Nephron (organoid): ENCODE results near the gene HMCN2.

Experiments used
- H3K27ac Mint-ChIP-seq, 3 experiments: 2 replicates each; pipeline ENCODE4 v1.8.0; 2020; ENCODE audit warnings: mixed read lengths in 3 of 3, mild to moderate bottlenecking in 2 of 3, moderate library complexity in 1 of 3
- H3K27me3 Mint-ChIP-seq: 2 replicates; pipeline ENCODE4 v1.8.0; 2021; ENCODE audit warnings: low read depth, mild to moderate bottlenecking, moderate library complexity, mixed read lengths
- H3K36me3 Mint-ChIP-seq: 2 replicates; pipeline ENCODE4 v1.8.0; 2020; ENCODE audit warnings: low read depth, mixed read lengths
- H3K4me1 Mint-ChIP-seq: 2 replicates; pipeline ENCODE4 v1.8.0; 2020; ENCODE audit warnings: mixed read lengths
- H3K4me3 Mint-ChIP-seq, 3 experiments: 2 replicates each; pipeline ENCODE4 v1.8.0; 2020; ENCODE audit warnings: mild to moderate bottlenecking in 3 of 3, mixed read lengths in 3 of 3, moderate library complexity in 2 of 3
- H3K9me3 Mint-ChIP-seq: 2 replicates; pipeline ENCODE4 v1.8.0; 2020; ENCODE audit warnings: mixed read lengths
- CTCF ChIP-seq, 3 experiments: fragments of 200-600 bp; sonication (generic); IDR thresholded peaks; one replicate each; pipeline ENCODE4 v1.5.0; 2021; ENCODE audit warnings: antibody characterized with exemption in 3 of 3; ENCODE audit not compliant: unreplicated experiment in 3 of 3

Gene HMCN2

GRCh38 chr9:130303613-130304055 is 38.1 kb downstream of the HMCN2 start:
- H3K4me3 Mint-ChIP-seq = no peak overlapping the region
- peaks cover 8% of the 10 kb centered on the region for H3K4me1 Mint-ChIP-seq
- H3K27ac Mint-ChIP-seq = no peak overlapping the region
- H3K36me3 Mint-ChIP-seq = no peaks in the 10 kb centered on the region
- no peak for TF ChIP-seq CTCF (IDR thresholded peaks at IDR 0.05; ENCODE audit: unreplicated experiment in 3 of 3)
- peaks cover 30% of the 10 kb centered on the region for H3K27me3 Mint-ChIP-seq
- H3K9me3 Mint-ChIP-seq = no peaks in the 10 kb centered on the region

GRCh38 chr9:130304116-130304515 is 38.6 kb downstream of the HMCN2 start:
- no peak for TF ChIP-seq CTCF (IDR thresholded peaks at IDR 0.05; ENCODE audit: unreplicated experiment in 3 of 3)
- peaks cover 33% of the 10 kb centered on the region for H3K27me3 Mint-ChIP-seq
- H3K4me1 Mint-ChIP-seq = peaks cover 8% of the 10 kb centered on the region
- H3K27ac Mint-ChIP-seq = no peak overlapping the region
- H3K36me3 Mint-ChIP-seq = no peaks in the 10 kb centered on the region
- no peaks in the 10 kb centered on the region for H3K9me3 Mint-ChIP-seq
- no peak overlapping the region for H3K4me3 Mint-ChIP-seq

GRCh38 chr9:130304643-130305042 is 39.1 kb downstream of the HMCN2 start:
- peaks cover 33% of the 10 kb centered on the region for H3K27me3 Mint-ChIP-seq
- H3K4me3 Mint-ChIP-seq = no peak overlapping the region
- H3K9me3 Mint-ChIP-seq = no peaks in the 10 kb centered on the region

GRCh38 chr9:130305381-130305780 is 39.8 kb downstream of the HMCN2 start:
- Mint-ChIP-seq H3K9me3 (no peaks in the 10 kb centered on the region), H3K4me3 (no peak overlapping the region)

More at GRCh38 chr9:130304643-130305042, 39.1 kb downstream of the HMCN2 start:
- no peak overlapping the region for H3K27ac Mint-ChIP-seq
- TF ChIP-seq CTCF (IDR thresholded peaks at IDR 0.05; ENCODE audit: unreplicated experiment in 3 of 3) = no peak
- peaks cover 8% of the 10 kb centered on the region for H3K4me1 Mint-ChIP-seq
- no peaks in the 10 kb centered on the region for H3K36me3 Mint-ChIP-seq

GRCh38 chr9:130306823-130307666 is 41.5 kb downstream of the HMCN2 start:
- peaks cover 8% of the 10 kb centered on the region for H3K4me1 Mint-ChIP-seq
- no peaks in the 10 kb centered on the region for H3K36me3 Mint-ChIP-seq
- H3K27ac Mint-ChIP-seq = no peak overlapping the region
- no peaks in the 10 kb centered on the region for H3K9me3 Mint-ChIP-seq
- H3K27me3 Mint-ChIP-seq = peaks cover 26% of the 10 kb centered on the region
- TF ChIP-seq CTCF (IDR thresholded peaks at IDR 0.05; ENCODE audit: unreplicated experiment in 3 of 3) = no peak
- no peak overlapping the region for H3K4me3 Mint-ChIP-seq

More at GRCh38 chr9:130305381-130305780, 39.8 kb downstream of the HMCN2 start:
- H3K36me3 Mint-ChIP-seq = no peaks in the 10 kb centered on the region
- peaks cover 8% of the 10 kb centered on the region for H3K4me1 Mint-ChIP-seq
- peaks cover 29% of the 10 kb centered on the region for H3K27me3 Mint-ChIP-seq
- H3K27ac Mint-ChIP-seq = no peak overlapping the region
- no peak for TF ChIP-seq CTCF (IDR thresholded peaks at IDR 0.05; ENCODE audit: unreplicated experiment in 3 of 3)

- Mint-ChIP-seq H3K4me1 (peaks cover 8% of the 10 kb centered on the region), H3K27me3 (peaks cover 26% of the 10 kb centered on the region), H3K36me3 (no peaks in the 10 kb centered on the region), H3K4me3 (no peak overlapping the region), H3K27ac (no peak overlapping the region), H3K9me3 (no peaks in the 10 kb centered on the region)
- no peak for TF ChIP-seq CTCF (IDR thresholded peaks at IDR 0.05; ENCODE audit: unreplicated experiment in 3 of 3)
These were observed 42.0 kb downstream of the HMCN2 start for GRCh38 chr9:130307667-130307943.
